IPS-20b (cell line): Measurements from ENCODE around the gene AOC1.

ENCODE experiments used
- H3K27ac ChIP-seq: one replicate; pipeline ENCODE4 v1.5.1; 2013; ENCODE audit warnings: low read length
- H3K27me3 ChIP-seq: 2 replicates; pipeline ENCODE4 v1.6.1; 2013; ENCODE audit warnings: mild to moderate bottlenecking, low read length, inconsistent platforms; ENCODE audit not compliant: insufficient read depth
- H3K36me3 ChIP-seq: 2 replicates; pipeline ENCODE4 v1.6.1; 2013; ENCODE audit warnings: low read depth, mild to moderate bottlenecking, inconsistent platforms, low read length, moderate library complexity; ENCODE audit not compliant: insufficient read depth
- H3K4me1 ChIP-seq: 2 replicates; pipeline ENCODE4 v1.6.1; 2013; ENCODE audit warnings: mild to moderate bottlenecking, control low read depth, inconsistent platforms, low read length, moderate library complexity; ENCODE audit not compliant: insufficient read depth
- H3K4me3 ChIP-seq: 2 replicates; pipeline ENCODE4 v1.5.1; 2013; ENCODE audit warnings: mild to moderate bottlenecking, low read length, inconsistent platforms
- H3K9ac ChIP-seq: 2 replicates; pipeline ENCODE4 v1.6.1; 2013; ENCODE audit warnings: low read depth, mild to moderate bottlenecking, inconsistent platforms, low read length, moderate library complexity
- H3K9me3 ChIP-seq: 2 replicates; pipeline ENCODE4 v1.6.1; 2013; ENCODE audit warnings: mild to moderate bottlenecking, low read depth, low read length, inconsistent platforms; ENCODE audit not compliant: insufficient read depth

Gene AOC1

DNA sequence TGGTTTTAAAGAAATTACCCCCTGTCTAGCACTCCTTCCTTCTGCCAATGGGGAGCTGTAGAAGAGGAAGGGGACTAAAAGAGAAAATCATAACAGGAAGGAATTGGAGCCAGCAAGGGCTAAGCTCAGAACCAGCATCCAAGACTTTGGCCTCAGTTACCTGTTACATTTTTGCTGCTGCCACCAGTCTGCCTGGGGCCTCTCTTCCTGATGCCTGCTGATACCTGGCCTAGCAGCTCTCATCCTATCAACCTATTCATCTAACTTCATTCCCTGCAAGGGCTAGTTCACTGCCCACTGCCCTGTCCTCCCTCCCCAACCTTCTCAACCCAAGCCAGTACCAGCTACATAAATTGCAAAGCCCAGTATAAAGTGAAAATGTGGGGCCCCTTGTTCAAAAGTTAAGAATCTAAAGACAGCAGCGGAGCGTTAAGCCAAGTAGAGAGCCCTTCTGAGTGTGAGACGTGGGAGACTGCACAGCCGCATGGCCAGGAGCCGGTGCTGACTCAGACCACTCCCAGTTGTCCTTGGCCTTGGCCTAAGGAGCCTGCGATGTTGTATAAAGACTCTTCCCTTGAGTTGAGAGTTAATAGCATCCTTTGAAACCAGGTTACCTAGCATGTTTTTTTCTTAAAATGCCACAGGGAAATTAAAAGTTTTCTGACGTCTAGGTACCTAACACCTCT, 13.2 kb upstream of the AOC1 start:
- H3K27me3 ChIP-seq = no peaks in the 10 kb centered on the region; the same call in 1 of the 2 replicates
- H3K36me3 ChIP-seq = no peaks in the 10 kb centered on the region
- no peaks in the 10 kb centered on the region for H3K4me1 ChIP-seq
- H3K9ac ChIP-seq = no peak overlapping the region
- no peaks in the 10 kb centered on the region for H3K9me3 ChIP-seq
- no peak overlapping the region for H3K27ac ChIP-seq
- H3K4me3 ChIP-seq = no peak overlapping the region

DNA sequence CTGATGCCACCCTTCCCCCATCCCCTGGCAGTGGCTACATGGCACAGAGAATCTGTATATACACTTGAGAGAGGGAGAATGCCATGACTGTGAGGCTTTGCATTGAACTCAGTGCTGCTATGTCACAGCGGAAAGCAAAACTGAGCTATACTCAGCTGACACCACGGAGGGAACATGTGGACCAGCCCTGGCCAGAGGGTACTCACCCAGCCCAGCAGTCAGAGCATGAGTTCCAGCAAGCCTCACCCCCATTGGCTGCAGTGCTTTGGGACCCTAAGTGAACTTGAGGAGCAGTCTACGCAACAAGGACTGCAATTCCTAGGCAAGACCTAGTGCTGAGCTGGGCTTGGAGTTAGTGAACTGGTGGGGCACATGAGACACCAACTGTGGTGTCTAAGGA, 10.3 kb upstream of the AOC1 start:
- no peak overlapping the region for H3K4me3 ChIP-seq
- no peaks in the 10 kb centered on the region for H3K27me3 ChIP-seq
- H3K9ac ChIP-seq = no peak overlapping the region
- H3K4me1 ChIP-seq = no peaks in the 10 kb centered on the region
- H3K9me3 ChIP-seq = no peaks in the 10 kb centered on the region
- H3K27ac ChIP-seq = no peak overlapping the region
- no peaks in the 10 kb centered on the region for H3K36me3 ChIP-seq

GRCh38 chr7:150842716-150843115, 9.6 kb upstream of the AOC1 start:
- Histone ChIP-seq H3K9ac (no peak overlapping the region), H3K27ac (no peak overlapping the region), H3K27me3 (no peaks in the 10 kb centered on the region), H3K4me3 (no peak overlapping the region), H3K36me3 (no peaks in the 10 kb centered on the region), H3K4me1 (no peaks in the 10 kb centered on the region), H3K9me3 (no peaks in the 10 kb centered on the region)

DNA sequence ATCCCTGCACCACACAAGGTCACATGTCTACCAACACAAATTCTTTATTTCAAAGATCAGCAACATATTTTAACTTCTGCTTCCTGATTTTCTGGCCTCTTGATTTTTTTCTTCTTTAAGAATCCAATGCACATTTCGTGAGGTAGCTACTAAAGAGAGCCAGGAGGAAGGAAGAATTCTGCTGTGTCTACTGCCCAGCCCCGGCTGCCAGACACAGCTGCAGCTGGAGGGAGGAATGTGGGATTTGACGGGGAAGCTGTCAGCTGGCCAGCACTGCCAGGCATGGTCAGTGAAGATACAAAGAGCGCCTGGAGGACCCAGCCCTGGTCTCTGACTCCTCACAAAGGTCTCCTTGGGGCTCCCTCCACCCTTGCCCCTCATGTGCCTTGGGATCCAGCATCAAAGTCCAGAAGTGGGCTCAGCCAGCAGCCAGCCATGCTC, 6.9 kb upstream of the AOC1 start:
- Histone ChIP-seq H3K36me3 (no peaks in the 10 kb centered on the region), H3K4me1 (no peaks in the 10 kb centered on the region), H3K9me3 (no peaks in the 10 kb centered on the region), H3K27me3 (no peaks in the 10 kb centered on the region), H3K9ac (no peak overlapping the region), H3K27ac (no peak overlapping the region), H3K4me3 (no peak overlapping the region)

GRCh38 chr7:150846291-150847115, 5.8 kb upstream of the AOC1 start:
- H3K9me3 ChIP-seq = no peaks in the 10 kb centered on the region
- no peaks in the 10 kb centered on the region for H3K36me3 ChIP-seq
- H3K9ac ChIP-seq = no peak overlapping the region
- no peaks in the 10 kb centered on the region for H3K4me1 ChIP-seq
- no peak overlapping the region for H3K27ac ChIP-seq
- no peak overlapping the region for H3K4me3 ChIP-seq
- no peaks in the 10 kb centered on the region for H3K27me3 ChIP-seq

DNA sequence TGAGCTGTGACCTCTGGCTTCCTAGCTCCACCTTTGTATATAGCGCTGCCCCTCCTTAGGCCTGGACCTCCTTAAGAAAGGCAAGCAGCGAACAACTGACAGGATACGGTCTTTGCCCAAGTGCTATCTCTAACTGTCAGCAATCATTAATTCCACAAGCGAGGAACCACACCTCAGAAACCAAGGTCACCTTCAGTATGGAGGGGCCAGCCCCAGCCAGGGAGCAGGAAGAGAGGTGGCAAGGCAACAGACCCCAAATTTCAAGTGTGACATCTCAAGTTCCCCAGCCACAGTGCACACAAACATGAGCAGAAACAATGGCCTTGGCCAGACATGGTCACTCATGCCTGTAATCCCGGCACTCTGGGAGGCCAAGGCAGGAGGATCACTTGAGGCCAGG, 4.8 kb upstream of the AOC1 start:
- H3K4me1 ChIP-seq = peaks cover 4% of the 10 kb centered on the region; the same call in 1 of the 2 replicates
- no peak overlapping the region for H3K4me3 ChIP-seq
- no peaks in the 10 kb centered on the region for H3K36me3 ChIP-seq
- H3K9me3 ChIP-seq = no peaks in the 10 kb centered on the region
- H3K27me3 ChIP-seq = no peaks in the 10 kb centered on the region; the same call in 1 of the 2 replicates
- no peak overlapping the region for H3K9ac ChIP-seq
- no peak overlapping the region for H3K27ac ChIP-seq

DNA sequence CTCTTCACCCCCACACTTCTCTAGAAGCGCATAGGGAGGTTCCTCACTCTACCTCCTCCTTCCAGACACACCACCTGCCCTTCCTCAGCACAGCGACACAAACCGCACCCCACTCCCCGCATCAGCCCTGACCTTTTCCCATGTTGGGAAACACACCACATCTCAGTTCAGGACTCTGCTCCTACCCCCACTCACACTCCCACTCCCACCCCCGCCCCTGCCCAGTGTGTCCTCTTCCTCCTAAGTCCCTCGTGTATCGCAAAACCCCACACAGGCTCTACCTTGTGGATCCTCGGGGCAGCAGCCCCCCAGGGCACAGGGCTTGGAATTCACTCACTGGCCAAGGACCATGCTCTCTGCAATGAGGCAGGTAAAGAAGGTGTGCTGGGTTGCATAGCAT, 4.2 kb upstream of the AOC1 start:
- Histone ChIP-seq H3K36me3 (no peaks in the 10 kb centered on the region), H3K4me3 (no peak overlapping the region), H3K9ac (no peak overlapping the region), H3K27ac (no peak overlapping the region), H3K4me1 (peaks cover 4% of the 10 kb centered on the region; the same call in 1 of the 2 replicates), H3K9me3 (no peaks in the 10 kb centered on the region), H3K27me3 (no peaks in the 10 kb centered on the region; the same call in 1 of the 2 replicates)

DNA sequence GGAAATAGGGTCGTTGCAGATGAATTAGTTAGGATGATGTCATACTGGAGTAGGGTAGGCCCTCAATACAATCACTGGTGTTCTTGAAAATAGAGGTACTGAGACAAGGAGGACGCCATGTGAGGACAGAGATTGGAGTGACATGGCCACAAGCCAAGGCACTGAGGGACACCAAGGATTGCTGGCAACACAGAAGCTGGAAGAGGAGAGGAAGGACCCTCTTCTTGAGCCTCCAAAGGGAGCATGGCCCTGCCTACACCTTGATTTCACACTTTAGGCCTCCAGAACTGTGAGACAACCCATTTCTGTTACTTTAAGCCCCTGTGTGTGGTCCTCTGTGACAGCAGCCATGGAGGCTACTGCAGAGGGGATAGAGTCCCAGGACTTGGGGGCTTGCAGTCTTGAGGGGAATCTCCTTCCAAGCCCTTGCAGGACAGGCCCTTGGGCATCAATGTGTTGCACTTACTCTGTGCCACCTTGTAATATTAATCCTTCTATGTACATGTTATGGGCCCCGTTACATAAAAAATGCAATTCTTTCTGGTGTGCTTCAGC, 3.7 kb upstream of the AOC1 start:
- no peaks in the 10 kb centered on the region for H3K36me3 ChIP-seq
- no peaks in the 10 kb centered on the region for H3K9me3 ChIP-seq
- H3K27me3 ChIP-seq = no peaks in the 10 kb centered on the region; the same call in 1 of the 2 replicates
- H3K9ac ChIP-seq = no peak overlapping the region
- H3K27ac ChIP-seq = no peak overlapping the region
- H3K4me1 ChIP-seq = peaks cover 4% of the 10 kb centered on the region; the same call in 1 of the 2 replicates
- H3K4me3 ChIP-seq = no peak overlapping the region

DNA sequence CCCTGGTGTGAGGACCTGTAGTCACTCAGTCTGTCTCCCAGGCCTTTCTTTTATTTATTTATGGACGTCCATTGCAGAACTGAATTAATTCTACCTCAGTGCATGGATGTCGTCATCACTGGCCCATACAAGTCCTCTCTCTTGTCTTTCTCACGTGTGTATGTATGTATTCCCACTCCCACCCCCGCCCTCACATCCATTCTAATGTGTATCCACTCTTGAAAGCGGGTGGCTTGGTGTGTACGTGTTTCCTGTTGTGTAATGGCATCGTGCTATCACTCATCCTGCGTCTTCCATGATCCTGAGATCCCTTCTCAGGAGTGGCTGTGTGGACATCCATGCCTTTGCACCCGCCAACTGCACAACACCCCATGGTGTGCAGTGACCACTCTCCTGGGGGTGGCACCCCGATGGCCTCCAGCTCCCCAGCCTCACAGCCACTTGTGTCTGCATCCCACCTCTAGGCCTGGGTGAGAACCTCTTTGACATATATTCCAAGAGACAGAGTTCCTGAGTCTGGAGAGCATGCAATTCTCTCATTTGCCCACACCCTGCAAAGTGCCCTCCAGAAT, 3.0 kb upstream of the AOC1 start:
- Histone ChIP-seq H3K27me3 (no peaks in the 10 kb centered on the region; the same call in 1 of the 2 replicates), H3K27ac (no peak overlapping the region), H3K9ac (no peak overlapping the region), H3K9me3 (no peaks in the 10 kb centered on the region), H3K4me1 (peaks cover 4% of the 10 kb centered on the region; the same call in 1 of the 2 replicates), H3K36me3 (no peaks in the 10 kb centered on the region), H3K4me3 (no peak overlapping the region)

DNA sequence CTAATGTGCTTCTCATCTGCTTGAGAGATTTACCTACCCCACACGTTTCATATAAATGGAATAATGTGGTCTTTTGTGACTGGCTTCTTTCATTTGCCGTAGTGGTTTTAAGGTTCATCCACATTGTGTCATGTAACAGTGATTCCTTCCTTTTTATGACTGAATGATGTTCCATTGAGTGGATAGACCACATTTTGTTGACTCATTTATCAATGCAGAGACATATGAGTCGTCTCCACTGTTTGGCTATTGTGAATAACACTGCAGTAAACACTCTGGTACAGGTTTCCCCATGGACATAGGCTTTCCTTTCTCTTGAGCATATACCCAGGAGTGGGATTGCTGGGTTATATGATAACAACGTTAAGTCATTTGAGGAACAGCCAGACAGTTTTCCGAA, 2.0 kb upstream of the AOC1 start:
- no peaks in the 10 kb centered on the region for H3K9me3 ChIP-seq
- no peaks in the 10 kb centered on the region for H3K36me3 ChIP-seq
- no peak overlapping the region for H3K27ac ChIP-seq
- H3K27me3 ChIP-seq = no peaks in the 10 kb centered on the region; the same call in 1 of the 2 replicates
- no peak overlapping the region for H3K4me3 ChIP-seq
- H3K9ac ChIP-seq = no peak overlapping the region
- peaks cover 4% of the 10 kb centered on the region; the same call in 1 of the 2 replicates for H3K4me1 ChIP-seq

DNA sequence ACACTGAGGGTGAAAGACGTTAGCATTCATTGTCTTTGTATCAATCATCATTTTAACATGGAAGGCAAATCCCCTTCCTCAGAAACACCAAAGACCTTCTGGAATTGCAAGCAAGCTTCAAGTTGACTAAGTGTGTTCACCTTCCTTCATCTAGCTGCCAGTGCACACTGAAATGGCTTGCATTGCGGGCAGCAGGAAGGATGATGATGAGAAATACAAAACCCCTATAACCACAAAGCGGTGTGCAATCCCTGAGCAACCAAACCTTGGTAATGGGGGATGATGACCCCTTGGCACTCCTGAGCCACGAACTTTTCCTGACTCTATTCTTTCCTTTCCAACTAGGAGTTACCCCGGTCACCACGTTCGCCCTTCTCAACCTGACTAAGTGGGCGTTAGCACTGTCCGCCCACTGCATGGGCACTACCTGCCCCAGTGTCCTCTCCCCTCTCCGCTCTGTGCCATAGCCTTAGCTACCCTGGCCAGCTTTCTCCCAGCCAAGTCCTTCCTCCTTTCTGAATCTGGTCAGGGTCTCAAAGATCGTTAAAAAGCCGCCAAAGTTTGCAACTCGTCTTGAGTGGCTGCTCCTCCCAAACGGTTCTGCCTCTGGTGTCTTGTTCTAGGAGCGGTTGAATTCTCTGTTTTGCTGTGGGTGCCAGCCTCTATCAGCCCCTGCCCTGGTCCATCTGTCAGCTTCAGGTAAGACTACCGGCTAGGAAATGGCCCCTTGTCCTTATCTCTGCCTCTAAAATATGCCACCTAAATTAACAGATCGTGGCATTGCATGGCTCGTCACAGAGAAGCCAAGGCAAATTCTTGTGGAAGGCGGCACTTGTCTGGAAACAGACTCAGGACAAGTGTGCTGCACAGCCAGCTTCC, 586 bp upstream of the AOC1 start:
- Histone ChIP-seq H3K9ac (no peak overlapping the region), H3K27ac (no peak overlapping the region), H3K4me1 (peaks cover 4% of the 10 kb centered on the region; the same call in 1 of the 2 replicates), H3K36me3 (no peaks in the 10 kb centered on the region), H3K27me3 (no peaks in the 10 kb centered on the region; the same call in 1 of the 2 replicates), H3K9me3 (no peaks in the 10 kb centered on the region), H3K4me3 (no peak overlapping the region)
